GM21529 (cell line): ENCODE results near the gene PNPLA3.
"Not testable (repeated sequence)": the region's sequence is repeated elsewhere in the genome, so short reads cannot be mapped to it uniquely, and the experiment has no call there.

Source experiments
- ATAC-seq: cut with Tn5 transposase; IDR thresholded peaks from one replicate; pipeline ENCODE4 v1.9.1; 2021; ENCODE audit not compliant: unreplicated experiment

PNPLA3 gene

DNA sequence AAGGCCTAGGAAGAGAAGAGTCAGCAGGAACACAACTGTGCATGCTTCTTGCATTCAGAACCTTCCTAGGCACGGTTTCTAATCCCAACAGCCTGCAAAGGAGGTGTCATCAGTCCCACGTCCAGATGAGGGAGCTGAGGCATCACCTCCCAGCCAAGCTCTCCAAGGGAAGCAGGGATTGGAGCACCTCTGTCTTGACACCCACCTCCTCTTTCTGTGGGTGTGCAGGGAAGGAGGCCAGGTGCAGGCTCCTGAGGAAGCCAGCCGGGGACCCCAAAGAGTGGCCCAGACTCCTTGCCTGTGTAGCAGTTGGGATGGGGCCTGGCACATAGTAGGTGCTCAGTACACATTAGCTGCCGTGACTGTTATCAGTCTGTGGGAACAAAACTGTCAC is 33.7 kb upstream of the PNPLA3 start:
- no peak for ATAC-seq

DNA sequence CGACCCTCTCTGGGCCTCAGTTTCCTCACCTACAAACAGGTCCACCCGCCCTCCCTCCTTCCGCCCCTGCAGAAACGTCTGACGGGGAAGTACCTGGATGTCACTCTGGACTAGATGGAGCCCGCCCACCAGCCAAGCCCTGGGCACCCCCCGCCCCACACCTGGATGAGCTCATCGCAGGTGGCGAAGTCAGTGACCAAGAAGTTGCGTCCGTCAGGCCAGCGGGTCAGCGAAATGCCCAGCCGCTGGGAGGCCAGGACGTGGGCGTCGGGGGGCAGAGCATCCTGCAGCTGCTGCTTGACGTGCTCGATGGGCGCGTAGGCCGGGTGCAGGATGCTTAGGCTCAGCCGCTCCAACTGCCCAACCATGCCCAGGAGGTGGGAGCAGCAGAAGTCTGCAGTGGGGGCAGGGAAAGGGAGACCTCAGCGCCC is 32.7 kb upstream of the PNPLA3 start:
- no peak for ATAC-seq

DNA sequence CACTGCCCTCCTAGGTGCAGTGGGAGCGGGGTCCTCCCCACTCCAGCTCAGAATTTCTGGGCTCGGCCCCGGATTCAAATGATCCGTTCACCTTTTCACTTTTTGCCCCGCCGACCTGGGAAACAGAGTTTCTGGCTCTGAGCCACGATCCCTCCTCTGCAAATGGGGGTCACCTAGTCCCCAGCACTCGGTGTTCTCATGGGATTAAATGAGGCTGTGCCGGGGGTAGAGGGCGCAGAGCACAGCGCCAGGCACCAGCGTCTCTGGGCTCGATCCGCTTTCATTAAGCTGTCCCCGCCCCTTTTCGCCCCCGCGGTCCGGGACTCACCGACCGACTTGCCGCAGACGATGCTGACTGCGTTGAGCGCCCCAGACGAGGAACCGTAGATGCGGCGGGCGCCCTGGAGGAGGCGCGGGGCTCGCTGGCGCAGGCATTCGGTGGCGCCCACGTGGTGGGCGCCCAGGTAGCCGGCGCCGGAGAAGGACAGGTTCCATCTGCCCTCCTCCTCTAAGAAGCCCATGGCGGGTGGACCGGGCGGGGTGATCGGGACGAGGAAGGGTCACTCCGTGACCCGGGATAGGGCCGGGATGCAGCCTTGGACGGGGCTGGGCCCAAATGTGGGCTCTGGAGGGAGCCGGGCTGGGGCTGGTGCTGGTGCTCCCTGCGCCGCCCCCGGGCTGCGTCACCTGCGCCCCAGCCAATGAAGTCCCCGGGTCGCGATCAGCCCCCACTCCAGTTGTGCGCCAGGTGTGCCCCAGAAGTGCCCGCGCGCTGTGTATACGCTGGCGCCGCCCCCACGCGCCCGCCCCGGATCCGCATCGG is 32.0 kb upstream of the PNPLA3 start, which contains the start of gene PNPLA5:
Gene PNPLA5, minus strand, starts transcription at position 654 of the 823 bp plus-strand sequence. Its CDS starts 133 bp downstream, at position 521.
- ATAC-seq, result no peak

- no peak for ATAC-seq
Observed at GRCh38 chr22:43892183-43892894, 31.3 kb upstream of the PNPLA3 start.

- ATAC-seq, result no peak
Observed at GRCh38 chr22:43893266-43893665, 30.3 kb upstream of the PNPLA3 start.

DNA sequence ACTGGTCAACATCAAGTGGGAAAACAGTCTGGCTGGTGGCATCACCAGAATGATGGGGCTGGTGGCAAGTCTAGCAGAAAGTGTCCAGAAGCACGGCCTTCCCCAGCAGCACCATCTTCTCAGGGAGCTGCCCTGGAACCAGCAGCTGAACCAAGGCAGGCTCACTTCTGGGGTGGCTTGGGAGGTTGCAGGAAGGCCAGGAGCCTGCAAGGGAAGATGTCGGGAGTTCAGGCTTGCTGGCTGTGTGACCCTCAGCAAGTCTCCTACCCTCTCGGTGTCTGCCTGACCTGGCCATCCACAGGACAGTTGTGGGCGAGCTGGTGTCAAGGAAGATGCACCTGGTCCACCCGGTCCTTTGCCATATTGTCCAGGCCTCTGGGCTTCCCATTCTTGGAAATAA is 29.5 kb upstream of the PNPLA3 start:
- no peak for ATAC-seq

- no peak for ATAC-seq
Observed at GRCh38 chr22:43895986-43896645, 27.5 kb upstream of the PNPLA3 start.

DNA sequence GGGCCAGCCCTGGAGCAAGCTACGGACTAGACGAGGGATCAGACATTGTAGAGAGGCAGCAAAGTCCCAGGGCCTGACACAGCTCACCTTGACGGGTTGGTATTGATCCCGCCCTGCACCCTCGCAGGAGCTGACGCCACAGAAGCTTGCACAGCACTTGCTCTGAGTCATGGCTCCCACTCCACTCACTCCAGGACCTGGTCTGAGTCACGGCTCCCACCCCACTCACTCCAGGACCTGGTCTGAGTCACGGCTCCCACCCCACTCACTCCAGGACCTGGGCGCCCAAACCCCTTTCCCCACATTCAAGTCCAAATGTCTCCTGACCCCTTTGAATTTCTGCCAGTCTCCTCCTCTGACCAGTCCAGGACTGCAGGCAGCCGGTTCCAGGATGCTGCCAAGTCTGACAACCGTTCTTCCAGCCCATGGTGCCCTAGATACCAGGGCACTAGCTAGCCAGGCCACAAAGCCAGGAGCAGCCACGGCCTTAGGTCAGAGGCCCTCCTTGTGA is 25.8 kb upstream of the PNPLA3 start:
- ATAC-seq, result no peak

- ATAC-seq, result no peak
Observed at GRCh38 chr22:43900206-43900605, 23.4 kb upstream of the PNPLA3 start.

GRCh38 chr22:43901976-43902643 is 21.5 kb upstream of the PNPLA3 start:
- ATAC-seq, result no peak

GRCh38 chr22:43903033-43903432 is 20.6 kb upstream of the PNPLA3 start:
- ATAC-seq, result not testable (repeated sequence)

GRCh38 chr22:43904412-43904811 is 19.2 kb upstream of the PNPLA3 start:
- not testable (repeated sequence) for ATAC-seq

- no peak for ATAC-seq
Observed at GRCh38 chr22:43905681-43906080, 17.9 kb upstream of the PNPLA3 start.

DNA sequence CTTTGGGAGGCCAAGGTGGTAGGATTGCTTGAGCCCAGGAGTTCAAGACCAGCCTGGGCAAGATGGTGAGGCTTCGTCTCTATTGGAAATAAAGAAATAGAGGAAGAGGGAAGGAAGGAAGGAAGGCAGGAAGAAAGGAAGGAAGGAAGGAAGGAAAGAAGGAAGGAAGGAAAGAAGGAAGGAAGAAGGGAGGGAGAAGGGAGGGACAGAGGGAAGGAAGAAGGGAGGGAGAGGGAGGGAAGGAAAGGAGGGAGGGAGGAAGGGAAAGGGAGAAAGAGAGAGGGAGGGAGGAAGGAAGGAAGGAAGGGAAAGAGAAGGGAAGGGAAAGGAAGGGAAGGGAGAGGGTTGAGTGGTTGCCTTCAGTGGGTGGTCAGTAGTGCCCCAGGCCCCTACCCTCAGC is 13.9 kb upstream of the PNPLA3 start:
- ATAC-seq, result no peak

DNA sequence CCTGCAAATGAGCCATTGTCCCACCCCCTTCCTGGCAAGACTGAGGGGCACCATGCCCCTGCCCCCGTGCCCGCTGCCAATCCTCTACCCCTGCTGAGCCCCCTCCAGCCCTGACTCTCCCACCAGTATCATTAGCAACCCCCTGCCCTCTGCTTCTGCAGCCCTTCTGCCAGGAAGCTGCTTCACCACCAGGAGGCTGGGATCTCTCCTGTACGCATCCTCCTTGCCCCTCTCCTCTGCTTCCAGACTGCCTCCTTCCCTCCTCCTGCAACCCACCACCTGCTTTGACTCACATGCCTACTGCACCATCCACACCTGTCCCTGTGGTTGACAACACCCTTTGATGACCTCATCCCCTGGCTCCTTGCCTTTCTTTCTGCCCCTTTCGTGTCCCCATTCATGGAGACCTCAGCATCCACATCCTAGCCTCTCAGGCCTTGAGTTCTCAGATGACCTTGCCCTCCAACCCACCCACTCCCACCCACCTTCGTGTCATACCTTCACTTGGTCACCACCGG is 13.4 kb upstream of the PNPLA3 start:
- no peak for ATAC-seq

DNA sequence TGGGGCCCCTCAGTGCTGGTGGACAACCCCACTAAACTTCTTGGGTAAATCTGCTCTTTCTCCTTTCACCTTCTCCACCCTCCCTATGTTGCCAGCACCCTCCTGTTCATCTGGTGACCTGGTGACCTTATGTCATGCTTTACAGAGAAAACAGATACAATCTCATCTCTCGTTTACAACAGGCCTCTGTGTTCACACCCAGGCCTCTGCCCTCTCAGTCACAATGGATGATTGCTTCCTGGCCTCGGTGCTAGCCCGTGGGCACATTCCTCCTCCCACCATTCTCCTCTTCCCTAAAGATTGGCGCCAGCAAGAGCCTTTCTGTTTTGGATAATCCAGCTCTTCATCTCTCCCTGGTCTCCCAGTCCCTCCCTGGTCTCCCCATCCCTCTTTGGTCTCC is 12.3 kb upstream of the PNPLA3 start:
- no peak for ATAC-seq

GRCh38 chr22:43917521-43917920 is 6.1 kb upstream of the PNPLA3 start:
- no peak for ATAC-seq

DNA sequence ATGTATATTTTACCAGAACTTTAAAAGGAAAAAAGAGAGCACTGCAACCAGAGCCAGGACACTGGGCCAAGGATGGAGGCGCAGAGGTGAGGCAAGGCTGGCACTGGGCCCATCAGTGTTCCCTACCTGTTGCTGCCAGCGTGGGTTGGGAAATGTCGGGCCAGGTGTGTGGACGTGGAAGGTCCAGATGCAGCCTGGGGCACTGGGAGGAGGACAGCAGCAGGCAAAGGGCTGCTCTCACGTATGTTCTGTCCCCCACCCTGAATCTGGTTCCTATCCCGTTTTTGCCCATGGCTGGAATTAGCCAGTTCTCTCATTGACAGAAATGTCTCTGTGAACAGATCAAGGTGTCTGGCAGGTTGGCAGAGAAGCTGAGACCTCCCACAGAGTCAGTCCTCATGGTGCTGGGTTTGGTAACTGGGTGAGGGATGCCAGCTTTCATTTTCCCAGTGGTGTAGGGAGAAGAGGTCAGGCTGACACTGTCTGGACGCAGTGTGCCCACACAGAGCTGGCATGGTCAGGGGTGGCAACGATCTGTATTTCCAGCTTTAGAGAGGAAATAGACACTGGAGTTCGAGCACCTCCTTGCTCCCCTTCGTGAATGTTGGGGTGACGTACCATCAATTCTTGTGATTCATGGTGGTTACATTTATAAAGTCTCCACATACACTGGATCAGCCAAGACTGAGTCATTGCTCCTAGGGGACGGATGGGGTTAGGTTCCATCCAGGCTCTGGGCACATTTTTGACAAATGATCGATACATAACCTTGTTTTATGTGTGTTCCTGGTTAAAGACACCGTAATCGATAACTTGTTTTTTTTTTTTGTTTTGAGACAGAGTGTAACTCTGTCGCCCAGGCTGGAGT is 4.3 kb upstream of the PNPLA3 start:
- ATAC-seq, result no peak

DNA sequence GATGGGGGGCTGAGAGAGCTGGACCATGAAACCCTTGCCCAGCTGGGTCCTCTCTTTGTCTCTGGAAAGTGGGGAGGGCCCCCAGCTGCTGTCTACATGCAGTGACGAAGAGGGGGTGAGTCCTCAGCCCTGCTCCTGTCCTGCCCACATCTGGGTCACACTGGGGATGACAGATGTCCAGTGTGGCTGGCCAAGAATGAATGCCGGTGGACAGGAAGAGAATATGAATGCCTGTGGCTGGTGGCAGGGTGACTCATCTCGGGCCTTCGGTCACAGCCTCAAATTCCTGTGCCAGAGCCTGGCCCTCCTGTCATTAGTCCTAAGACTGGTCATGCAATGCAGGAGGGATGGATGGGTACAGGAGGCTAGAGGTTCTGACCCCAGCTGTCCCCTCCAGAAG is 2.2 kb upstream of the PNPLA3 start:
- no peak for ATAC-seq

- ATAC-seq, result no peak
Observed at GRCh38 chr22:43922123-43922522, 1.5 kb upstream of the PNPLA3 start.
